Endometrium (tissue), 2 donors: ENCODE data around the gene PTEN.
"Not testable (repeated sequence)": the region's sequence is repeated elsewhere in the genome, so short reads cannot be mapped to it uniquely, and the experiment has no call there.

Experiments
- FAIRE-seq: peaks from 2 replicates; lab custom pipeline; 2012; peaks lifted over from hg19 to GRCh38; lab: Jason Lieb, UNC
- donor health status: control.
- donor health status: control.

Gene PTEN

GRCh38 chr10:87845624-87845998 lies 17.8 kb upstream of the PTEN start:
- FAIRE-seq = no peak

DNA sequence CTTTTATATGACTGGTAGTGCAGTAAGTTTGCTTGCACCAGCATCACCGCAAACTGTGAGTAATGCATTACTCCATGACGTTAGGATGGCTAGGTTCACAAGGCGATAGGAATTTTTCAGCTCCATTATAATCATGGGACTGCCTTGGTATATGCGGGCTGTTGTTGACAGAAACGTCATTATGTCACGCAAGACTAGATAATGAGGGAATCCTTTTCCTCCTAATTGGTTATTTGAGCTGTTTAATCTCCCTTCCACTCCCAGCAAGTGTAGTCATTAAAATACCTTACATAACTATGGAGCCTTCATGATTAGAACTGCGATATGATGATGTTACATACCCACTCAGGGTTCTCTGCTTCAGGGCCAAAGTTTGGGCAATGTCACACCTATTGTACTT lies 17.4 kb upstream of the PTEN start:
- FAIRE-seq = no peak

DNA sequence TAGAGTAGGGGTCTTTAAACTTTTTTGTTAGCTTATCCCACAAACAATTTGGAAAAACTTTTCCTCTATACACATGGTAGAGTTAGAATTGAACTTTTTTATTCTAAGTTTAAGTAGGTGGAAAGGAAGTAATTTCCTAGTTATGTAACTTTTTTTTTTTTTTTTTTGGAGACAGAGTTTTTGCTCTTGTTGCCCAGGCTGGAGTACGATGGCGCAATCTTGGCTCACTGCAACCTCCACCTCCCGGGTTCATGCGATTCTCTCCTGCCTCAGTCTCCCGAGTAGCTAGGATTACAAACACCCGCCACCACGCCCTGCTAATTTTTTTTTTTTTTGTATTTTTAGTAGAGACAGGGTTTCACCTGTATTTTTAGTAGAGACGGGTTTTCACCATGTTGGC lies 16.7 kb upstream of the PTEN start:
- FAIRE-seq = not testable (repeated sequence)

- no peak for FAIRE-seq
Observed at GRCh38 chr10:87847550-87847949, 15.9 kb upstream of the PTEN start.

DNA sequence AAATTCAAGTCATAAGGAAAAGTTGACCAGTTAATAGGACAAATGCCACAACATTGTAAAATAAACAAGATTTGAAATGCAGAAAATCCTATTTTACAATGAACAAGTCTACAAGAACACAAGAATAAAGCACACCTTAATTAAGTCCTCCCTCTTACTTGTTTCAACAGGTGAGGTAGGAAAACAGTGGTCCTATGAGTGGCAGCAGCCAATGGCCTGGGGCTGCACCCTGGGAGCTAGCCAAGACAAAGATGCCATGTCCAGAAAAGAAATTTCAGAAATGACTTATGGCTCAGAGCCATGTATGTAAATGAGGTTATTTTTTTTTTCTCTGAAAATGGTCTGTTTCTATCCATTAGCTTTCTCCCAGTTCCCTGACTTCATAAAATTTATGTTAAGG lies 14.4 kb upstream of the PTEN start:
- FAIRE-seq = no peak

GRCh38 chr10:87850742-87851205 lies 12.7 kb upstream of the PTEN start:
- FAIRE-seq = no peak

GRCh38 chr10:87852089-87852488 lies 11.3 kb upstream of the PTEN start:
- FAIRE-seq = no peak

DNA sequence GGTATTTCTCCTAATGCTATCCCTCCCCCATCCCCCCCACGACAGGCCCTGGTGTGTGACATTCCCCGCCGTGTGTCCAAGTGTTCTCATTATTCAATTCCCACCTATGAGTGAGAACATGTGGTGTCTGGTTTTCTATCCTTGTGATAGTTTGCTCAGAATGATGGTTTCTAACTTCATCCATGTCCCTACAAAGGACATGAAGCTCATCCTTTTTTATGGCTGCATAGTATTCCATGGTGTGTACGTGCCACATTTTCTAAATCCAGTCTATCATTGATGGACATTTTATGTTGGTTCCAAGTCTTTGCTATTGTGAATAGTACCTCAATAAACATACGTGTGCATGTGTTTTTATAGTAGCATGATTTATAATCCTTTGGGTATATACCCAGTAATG lies 8.2 kb upstream of the PTEN start:
- not testable (repeated sequence) for FAIRE-seq

DNA sequence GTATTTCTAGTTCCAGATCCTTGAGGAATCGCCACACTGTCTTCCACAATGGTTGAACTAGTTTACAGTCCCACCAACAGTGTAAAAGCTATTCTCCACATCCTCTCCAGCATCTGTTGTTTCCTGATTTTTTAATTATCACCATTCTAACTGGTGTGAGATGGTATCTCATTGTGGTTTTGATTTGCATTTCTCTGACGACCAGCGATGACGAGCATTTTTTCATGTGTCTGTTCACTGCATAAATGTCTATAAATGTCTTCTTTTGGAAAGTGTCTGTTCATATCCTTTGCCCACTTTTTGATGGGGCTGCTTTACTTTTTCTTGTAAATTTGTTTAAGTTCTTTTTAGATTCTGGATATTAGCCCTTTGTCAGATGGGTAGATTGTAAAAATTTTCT lies 7.8 kb upstream of the PTEN start:
- FAIRE-seq = not testable (repeated sequence)

DNA sequence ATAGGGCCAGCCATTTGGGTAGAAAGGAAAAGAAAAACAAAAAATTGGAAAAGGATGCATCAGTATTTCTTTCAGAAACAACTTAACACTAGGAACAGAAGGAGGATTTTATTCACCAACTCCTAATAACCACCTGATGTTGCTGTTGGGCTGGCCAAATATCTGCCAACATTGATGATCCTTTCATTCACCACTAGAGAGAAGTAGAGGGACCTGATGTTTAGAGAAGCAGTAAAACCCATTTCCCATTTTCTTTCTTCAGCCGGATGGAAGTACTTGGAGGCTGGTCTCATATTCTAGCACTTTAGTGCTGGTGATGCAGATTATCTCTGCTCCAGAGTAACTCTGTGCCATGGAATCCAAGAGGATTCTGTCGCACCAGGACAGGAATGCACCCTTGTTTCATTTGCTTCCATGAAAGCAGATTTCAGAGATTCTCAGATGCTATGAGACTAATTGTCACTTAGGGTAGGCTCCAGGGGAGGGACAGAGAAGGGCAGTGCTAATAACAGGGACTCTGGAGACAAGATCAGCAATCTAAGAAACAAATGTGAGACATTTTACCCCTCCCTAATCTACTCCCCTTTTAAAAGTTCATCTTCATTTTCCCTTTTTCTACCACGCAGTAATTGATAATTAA lies 3.1 kb upstream of the PTEN start:
- no peak for FAIRE-seq

DNA sequence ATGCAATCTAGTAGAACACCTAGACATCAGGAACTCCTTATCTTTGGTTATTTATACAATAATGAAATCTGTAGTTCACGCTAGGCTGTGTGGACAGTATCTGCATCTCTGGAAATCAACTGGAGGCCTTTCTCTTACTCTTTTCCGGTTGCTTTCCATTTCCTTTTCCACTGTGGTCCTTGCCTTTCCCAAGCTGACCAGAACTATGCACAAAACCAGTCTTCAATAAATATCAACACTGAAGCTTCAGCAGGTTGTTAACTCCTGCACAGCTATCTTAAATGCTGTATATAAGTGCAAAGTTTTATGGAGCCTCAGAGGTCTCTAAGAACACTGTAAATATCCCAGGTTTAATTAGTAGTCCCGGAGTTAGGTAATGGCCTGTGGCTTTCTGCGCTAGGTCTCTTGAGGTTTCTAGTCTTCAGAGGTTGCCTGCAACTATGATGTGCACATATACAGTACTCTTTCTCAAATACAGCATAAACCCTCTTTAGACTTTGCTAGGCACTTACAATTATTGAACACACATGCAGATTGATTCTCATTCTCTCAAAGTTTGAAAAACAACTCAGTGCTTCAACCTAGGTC lies 2.5 kb upstream of the PTEN start:
- no peak for FAIRE-seq

- FAIRE-seq = no peak
Observed at GRCh38 chr10:87861566-87861952, 1.9 kb upstream of the PTEN start.

GRCh38 chr10:87861953-87862678 lies 1.3 kb upstream of the PTEN start:
- peak; percentile 79 for FAIRE-seq

- no peak for FAIRE-seq
Observed at GRCh38 chr10:87862679-87863052, 759 bp upstream of the PTEN start.

DNA sequence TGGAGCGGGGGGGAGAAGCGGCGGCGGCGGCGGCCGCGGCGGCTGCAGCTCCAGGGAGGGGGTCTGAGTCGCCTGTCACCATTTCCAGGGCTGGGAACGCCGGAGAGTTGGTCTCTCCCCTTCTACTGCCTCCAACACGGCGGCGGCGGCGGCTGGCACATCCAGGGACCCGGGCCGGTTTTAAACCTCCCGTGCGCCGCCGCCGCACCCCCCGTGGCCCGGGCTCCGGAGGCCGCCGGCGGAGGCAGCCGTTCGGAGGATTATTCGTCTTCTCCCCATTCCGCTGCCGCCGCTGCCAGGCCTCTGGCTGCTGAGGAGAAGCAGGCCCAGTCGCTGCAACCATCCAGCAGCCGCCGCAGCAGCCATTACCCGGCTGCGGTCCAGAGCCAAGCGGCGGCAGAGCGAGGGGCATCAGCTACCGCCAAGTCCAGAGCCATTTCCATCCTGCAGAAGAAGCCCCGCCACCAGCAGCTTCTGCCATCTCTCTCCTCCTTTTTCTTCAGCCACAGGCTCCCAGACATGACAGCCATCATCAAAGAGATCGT lies 598 bp downstream of the PTEN start:
- not testable (repeated sequence) for FAIRE-seq

GRCh38 chr10:87864496-87865059 lies 1.2 kb downstream of the PTEN start:
- no peak for FAIRE-seq

GRCh38 chr10:87865241-87865881 lies 1.9 kb downstream of the PTEN start:
- FAIRE-seq = no peak

GRCh38 chr10:87866412-87866974 lies 3.1 kb downstream of the PTEN start:
- FAIRE-seq = peak; percentile 37

- no peak for FAIRE-seq
Observed at GRCh38 chr10:87867453-87867852, 4.0 kb downstream of the PTEN start.

DNA sequence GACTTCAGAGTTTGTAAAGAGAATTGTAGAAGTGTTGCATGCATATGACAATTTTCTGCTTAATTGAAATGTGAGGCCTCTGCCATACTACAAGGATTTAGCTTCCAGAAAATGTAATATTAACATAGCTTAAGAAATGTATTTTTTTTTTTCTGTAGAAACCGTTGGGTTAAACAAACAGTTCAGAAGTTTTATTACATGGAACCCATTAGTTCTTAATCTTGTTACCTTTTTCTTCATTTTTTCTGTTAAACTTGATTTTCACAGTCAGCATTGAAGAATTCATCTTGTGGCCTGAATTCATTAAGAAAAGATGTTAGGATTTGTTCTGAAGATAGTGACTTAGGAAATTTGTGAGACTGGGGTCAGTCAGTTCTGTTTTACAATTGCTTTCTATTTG lies 4.9 kb downstream of the PTEN start:
- FAIRE-seq = no peak

- not testable (repeated sequence) for FAIRE-seq
Observed at GRCh38 chr10:87869139-87869538, 5.7 kb downstream of the PTEN start.
